H1 (cell line): Measurements from ENCODE around the gene GIMD1. TPM values are rescaled to one million over a fixed set of nuclear protein-coding genes. Genes with fewer than 3 reads are reported as not detected.

ENCODE experiments used
- CTCF ChIA-PET: fragments of 300-600 bp; sonication (Branson Sonifier 250); formaldehyde crosslinking; loops from one replicate; lab custom pipeline; 2021; ENCODE audit not compliant: partially characterized antibody; lab: Charles Lee
- POLR2A ChIA-PET: fragments of 300-600 bp; sonication (Branson Sonifier 250); formaldehyde crosslinking; loops from one replicate; lab custom pipeline; 2021; ENCODE audit warnings: inconsistent platforms; ENCODE audit not compliant: partially characterized antibody; lab: Charles Lee
- DNase-seq, 2 experiments: peaks; one replicate each; pipeline versions ENCODE4 v3.0.0 to v3.0.0-alpha.2; 2010 to 2022; ENCODE audit warnings: low spot score in 2 of 2, low read depth in 1 of 2, mixed read lengths in 1 of 2
- FAIRE-seq: peaks from 2 replicates; lab custom pipeline; 2011; peaks lifted over from hg19 to GRCh38; lab: Jason Lieb, UNC
- H2AFZ ChIP-seq: 2 replicates; pipeline ENCODE4 v1.8.1; 2012; ENCODE audit warnings: low read length, inconsistent platforms
- H2AK5ac ChIP-seq: 2 replicates; pipeline ENCODE4 v1.6.1; 2013; ENCODE audit warnings: low read depth, low read length
- H2BK120ac ChIP-seq: replicated peaks from 2 replicates; pipeline ENCODE3; 2013; ENCODE audit warnings: low read depth, low read length, inconsistent platforms
- H2BK12ac ChIP-seq: 2 replicates; pipeline ENCODE4 v1.6.1; 2013; ENCODE audit warnings: low read depth, low read length
- H2BK15ac ChIP-seq: 2 replicates; pipeline ENCODE4 v1.6.1; 2013; ENCODE audit warnings: low read length
- H2BK20ac ChIP-seq: 2 replicates; pipeline ENCODE4 v1.6.1; 2013; ENCODE audit warnings: low read length
- H2BK5ac ChIP-seq: 2 replicates; pipeline ENCODE4 v1.6.1; 2013; ENCODE audit warnings: low read depth, low read length
- H3K14ac ChIP-seq: 2 replicates; pipeline ENCODE4 v1.6.1; 2013; ENCODE audit warnings: inconsistent platforms; ENCODE audit not compliant: insufficient read length
- H3K18ac ChIP-seq: 2 replicates; pipeline ENCODE4 v1.6.1; 2013; ENCODE audit warnings: low read length; ENCODE audit errors: extremely low read depth
- H3K23ac ChIP-seq: 2 replicates; pipeline ENCODE4 v1.6.1; 2013; ENCODE audit warnings: inconsistent platforms; ENCODE audit not compliant: insufficient read length
- H3K23me2 ChIP-seq: 2 replicates; pipeline ENCODE4 v1.6.1; 2013; ENCODE audit warnings: low read depth, low read length
- H3K27ac ChIP-seq: 2 replicates; pipeline ENCODE4 v1.6.1; 2011; ENCODE audit warnings: low read depth, low read length, inconsistent platforms
- H3K27me3 ChIP-seq, 4 experiments: replicated peaks in 1 of 4; 1 replicate in 1 of 4; 2 replicates in 3 of 4; pipeline versions ENCODE4 v1.6.1 to v1.8.1; 2011 to 2013; ENCODE audit warnings: low read length in 3 of 4, mild to moderate bottlenecking in 3 of 4, inconsistent platforms in 2 of 4, mixed read lengths in 2 of 4, moderate library complexity in 1 of 4; ENCODE audit not compliant: control insufficient read depth in 3 of 4, insufficient read depth in 3 of 4; ENCODE audit errors: extremely low read depth in 1 of 4
- H3K36me3 ChIP-seq, 4 experiments: 2 replicates each; pipeline versions ENCODE4 v1.6.1 to v1.8.1; 2011 to 2013; ENCODE audit warnings: mild to moderate bottlenecking in 4 of 4, low read length in 3 of 4, moderate library complexity in 2 of 4, control low read depth in 1 of 4, inconsistent platforms in 1 of 4; ENCODE audit not compliant: insufficient read depth in 4 of 4, control insufficient read depth in 2 of 4
- H3K4ac ChIP-seq: replicated peaks from 2 replicates; pipeline ENCODE3; 2013; ENCODE audit warnings: low read length, low read depth, mixed read lengths, inconsistent platforms; ENCODE audit not compliant: insufficient read length
- H3K4me1 ChIP-seq, 4 experiments: replicated peaks in 1 of 4; 1 replicate in 1 of 4; 2 replicates in 3 of 4; pipeline versions ENCODE4 v1.6.1 to v1.8.1; 2011 to 2013; ENCODE audit warnings: low read length in 3 of 4, inconsistent platforms in 2 of 4, mixed read lengths in 1 of 4; ENCODE audit not compliant: insufficient read depth in 4 of 4, control insufficient read depth in 3 of 4
- H3K4me2 ChIP-seq, 2 experiments: 2 replicates each; pipeline versions ENCODE4 v1.6.1 to v1.8.1; 2011 to 2013; ENCODE audit warnings: low read depth in 2 of 2, low read length in 2 of 2, control low read depth in 1 of 2, inconsistent platforms in 1 of 2, mild to moderate bottlenecking in 1 of 2; ENCODE audit not compliant: insufficient read depth in 1 of 2
- H3K4me3 ChIP-seq, 4 experiments: fragments of 200-600, 300-600 bp in 1 of 4; sonication (generic), shearing (Covaris generic), sonication (Bioruptor Twin) in 1 of 4; 2 replicates each; pipeline versions ENCODE4 v1.5.1 to v1.8.1; 2011 to 2016; ENCODE audit warnings: low read length in 4 of 4, low read depth in 3 of 4, control low read depth in 2 of 4, inconsistent platforms in 2 of 4, mild to moderate bottlenecking in 2 of 4, mixed read lengths in 1 of 4, moderate library complexity in 1 of 4; ENCODE audit not compliant: insufficient read depth in 2 of 4; ENCODE audit errors: extremely low read depth in 1 of 4
- H3K56ac ChIP-seq: replicated peaks from 2 replicates; pipeline ENCODE3; 2013; ENCODE audit warnings: low read depth, mild to moderate bottlenecking, mixed read lengths, low read length, inconsistent platforms; ENCODE audit not compliant: insufficient read length
- H3K79me1 ChIP-seq: 2 replicates; pipeline ENCODE4 v1.6.1; 2013; ENCODE audit warnings: low read depth, low read length, control low read depth
- H3K79me2 ChIP-seq, 2 experiments: 2 replicates each; pipeline versions ENCODE4 v1.6.1 to v1.8.1; 2012 to 2013; ENCODE audit warnings: low read length in 2 of 2, mild to moderate bottlenecking in 2 of 2, inconsistent platforms in 1 of 2; ENCODE audit not compliant: insufficient read depth in 2 of 2, control insufficient read depth in 1 of 2
- H3K9ac ChIP-seq, 4 experiments: replicated peaks in 1 of 4; 1 replicate in 1 of 4; 2 replicates in 3 of 4; pipeline versions ENCODE4 v1.6.1 to v1.8.1; 2011 to 2013; ENCODE audit warnings: low read depth in 3 of 4, low read length in 3 of 4, control low read depth in 2 of 4, mild to moderate bottlenecking in 2 of 4, moderate library complexity in 2 of 4, inconsistent platforms in 1 of 4; ENCODE audit errors: extremely low read depth in 1 of 4
- H3K9me3 ChIP-seq, 2 experiments: 2 replicates each; pipeline versions ENCODE4 v1.6.1 to v1.8.1; 2012 to 2013; ENCODE audit warnings: mild to moderate bottlenecking in 2 of 2, moderate library complexity in 2 of 2, control low read depth in 1 of 2, inconsistent platforms in 1 of 2, low read depth in 1 of 2, low read length in 1 of 2, mixed read lengths in 1 of 2; ENCODE audit not compliant: insufficient read depth in 2 of 2
- H4K20me1 ChIP-seq, 2 experiments: replicated peaks in 1 of 2; 2 replicates each; pipeline versions ENCODE3 to v1.8.1; 2011 to 2013; ENCODE audit warnings: inconsistent platforms in 2 of 2, low read length in 2 of 2, mild to moderate bottlenecking in 1 of 2; ENCODE audit not compliant: insufficient read depth in 2 of 2, control insufficient read depth in 1 of 2
- H4K5ac ChIP-seq: 2 replicates; pipeline ENCODE4 v1.6.1; 2013; ENCODE audit warnings: low read length, low read depth, mixed read lengths, inconsistent platforms; ENCODE audit not compliant: insufficient read length
- H4K8ac ChIP-seq: 2 replicates; pipeline ENCODE4 v1.8.0; 2013; ENCODE audit warnings: mild to moderate bottlenecking, moderate library complexity, low read length, inconsistent platforms; ENCODE audit not compliant: insufficient read depth; ENCODE audit errors: extremely low read depth
- H4K91ac ChIP-seq: replicated peaks from 2 replicates; pipeline ENCODE3; 2013; ENCODE audit warnings: low read length, mixed read lengths, inconsistent platforms; ENCODE audit not compliant: insufficient read length
- CEBPB ChIP-seq: IDR thresholded peaks from 2 replicates; pipeline ENCODE4 v1.6.1; 2012; ENCODE audit warnings: low read depth, low read length
- CTBP2 ChIP-seq: IDR thresholded peaks from 2 replicates; pipeline ENCODE4 v1.7.0; 2011; ENCODE audit warnings: borderline replicate concordance, mild to moderate bottlenecking, moderate library complexity, mixed read lengths, low read length; ENCODE audit not compliant: insufficient read depth, insufficient read length
- TEAD4 ChIP-seq: IDR thresholded peaks from 2 replicates; pipeline ENCODE4 v1.6.1; 2012; ENCODE audit warnings: low read depth, low read length, inconsistent platforms, mixed read lengths
- YY1 ChIP-seq: IDR thresholded peaks from 2 replicates; pipeline ENCODE4 v1.6.1; 2011; ENCODE audit warnings: low read depth, mild to moderate bottlenecking, low read length
- WGBS, 2 experiments: shearing (Covaris generic) in 1 of 2; methylation state at CpG; one replicate each; pipeline versions ENCODE4 v1.1.6 to v1.1.7; 2013 to 2015; ENCODE audit warnings: low lambda C conversion rate in 2 of 2, mixed read lengths in 2 of 2, inconsistent platforms in 1 of 2, low coverage in 1 of 2, missing lambda C conversion rate in 1 of 2; ENCODE audit not compliant: insufficient replicate concordance in 2 of 2, insufficient coverage in 1 of 2, insufficient read length in 1 of 2; ENCODE audit errors: extremely low coverage in 1 of 2, missing lambda C conversion rate in 1 of 2; 5-methylcytosine and 5-hydroxymethylcytosine counted together
- polyA plus RNA-seq, 7 experiments: library from polyadenylated mRNA; depleted of rRNA in 3 of 7; stranded (reverse) in 5 of 7; unstranded in 2 of 7; fragments of >200 nt in 5 of 7; fragments of 200-250 nt in 2 of 7; gene quantifications; 1 replicate in 5 of 7; 2 replicates in 1 of 7; 4 replicates in 1 of 7; pipeline versions ENCODE4 v1.2.1 to v1.2.3, GENCODE V29; 2011 to 2013; ENCODE audit warnings: missing spikeins in 2 of 7, mixed read lengths in 2 of 7
- total RNA-seq: library from RNA; stranded (reverse); fragmentation: NEBNext Ultra II Directional; extraction: Animal tissue kit (Norgen Biotek cat#: 25700); gene quantifications from 2 replicates; pipeline ENCODE4 v1.2.1, GENCODE V29; 2021
- TF ChIP-seq, protein P1 (sequence below): IDR thresholded peaks from 2 replicates; pipeline ENCODE4 v1.6.1; 2012; ENCODE audit warnings: inconsistent platforms

The GIMD1 gene
- total and polyA plus RNA-seq, 2 of the 8 experiments (the other 6 are each of a cell fraction or from before 2014, with no cell fraction given), result not detected

DNA sequence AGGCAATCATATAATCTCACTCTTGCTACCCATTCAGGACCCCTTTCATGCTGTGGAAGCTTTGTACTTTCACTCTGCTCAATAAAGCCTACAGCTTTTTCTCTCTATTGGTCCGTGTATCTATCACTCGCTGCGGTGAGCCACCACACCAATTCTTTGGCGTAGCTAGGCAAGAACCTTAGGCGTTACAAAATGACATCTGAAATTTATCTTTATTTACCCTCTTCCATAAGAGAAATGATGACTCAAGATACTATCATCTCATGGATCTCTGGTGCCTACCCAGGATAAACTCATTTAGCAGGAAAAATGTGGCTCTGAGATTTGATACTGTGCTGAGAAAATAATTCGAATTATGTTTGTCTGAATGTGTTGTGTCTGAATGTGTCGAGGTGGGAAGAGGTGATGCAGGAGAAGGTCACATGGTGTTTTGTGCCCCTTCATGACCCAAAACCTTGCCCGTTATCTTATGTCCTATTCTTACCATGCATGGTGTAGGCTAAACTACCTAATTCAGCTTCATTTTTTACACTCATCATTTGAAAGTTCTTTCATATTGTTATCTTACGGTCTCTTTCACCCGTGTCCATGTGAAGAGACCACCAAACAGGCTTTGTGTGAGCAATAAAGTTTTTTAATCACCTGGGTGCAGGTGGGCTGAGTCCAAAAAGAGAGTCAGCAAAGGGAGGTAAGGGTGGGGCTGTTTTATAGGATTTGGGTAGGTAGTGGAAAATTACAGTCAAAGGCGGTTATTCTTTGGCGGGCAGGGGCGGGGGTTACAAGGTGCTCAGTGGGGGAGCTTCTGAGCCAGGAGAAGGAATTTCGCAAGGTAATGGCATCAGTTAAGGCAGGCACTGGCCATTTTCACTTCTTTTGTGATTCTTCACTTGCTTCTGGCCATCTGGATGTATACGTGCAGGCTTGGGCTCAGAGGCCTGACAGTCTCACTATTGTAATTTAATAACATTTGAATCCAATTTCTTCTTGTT lies 41.6 kb upstream of the GIMD1 start:
- no peak overlapping the region for H3K14ac ChIP-seq
- H3K9me3 ChIP-seq, result no peaks in the 10 kb centered on the region; a peak in 1 of 4 replicates
- no peak overlapping the region; the same call in 1 of the 2 replicates for H2BK12ac ChIP-seq
- no peaks in the 10 kb centered on the region for H3K79me2 ChIP-seq
- H3K79me1 ChIP-seq, result no peaks in the 10 kb centered on the region
- ChIA-PET CTCF (interaction anchor here (1.0 to 1.1 kb wide), 2 partner anchors 13 to 24 kb away, joined by 3 read pairs; no protein-coding TSS in a partner anchor), POLR2A (interaction anchor here (1.0 kb wide), 1 partner anchor 94 kb away, joined by 4 read pairs; the partner anchor contains the start of genes AIMP1 and TBCK)
- peak overlapping the region; percentile 62; the same call in 1 of the 2 replicates for H2BK5ac ChIP-seq
- no peaks in the 10 kb centered on the region for H3K27me3 ChIP-seq
- H3K56ac ChIP-seq, result no peak overlapping the region
- no peak overlapping the region for H3K4me2 ChIP-seq
- H3K4me1 ChIP-seq, result peaks cover 0 to 5% (median 2%) of the 10 kb centered on the region in 4 experiments; a peak in 4 of 7 replicates
- peak overlapping the region; percentile 37 for H4K91ac ChIP-seq
- no peak overlapping the region for H3K4me3 ChIP-seq
- no peak overlapping the region for H3K4ac ChIP-seq
- peak overlapping the region; percentile 94; the same call in 1 of the 2 replicates for H2BK20ac ChIP-seq
- FAIRE-seq (no peak), DNase-seq (peak in 1 of 2 experiments; percentile 55)
- no peak overlapping the region; the same call in 1 of the 2 replicates for H3K27ac ChIP-seq
- no peak overlapping the region; the same call in 1 of the 2 replicates for H3K18ac ChIP-seq
- H4K5ac ChIP-seq, result no peak overlapping the region
- no peaks in the 10 kb centered on the region for H4K20me1 ChIP-seq
- no peak overlapping the region for H3K9ac ChIP-seq
- H2AK5ac ChIP-seq, result no peak overlapping the region
- H4K8ac ChIP-seq, result no peak overlapping the region
- H3K23me2 ChIP-seq, result no peaks in the 10 kb centered on the region
- H3K36me3 ChIP-seq, result no peaks in the 10 kb centered on the region
- H3K23ac ChIP-seq, result no peak overlapping the region
- 78% methylated on average over 14 of the region's 15 CpGs; no CpG with 5 or more reads in 1 of the 2 experiments for WGBS, 2 experiments
- TF ChIP-seq, protein P1, sequence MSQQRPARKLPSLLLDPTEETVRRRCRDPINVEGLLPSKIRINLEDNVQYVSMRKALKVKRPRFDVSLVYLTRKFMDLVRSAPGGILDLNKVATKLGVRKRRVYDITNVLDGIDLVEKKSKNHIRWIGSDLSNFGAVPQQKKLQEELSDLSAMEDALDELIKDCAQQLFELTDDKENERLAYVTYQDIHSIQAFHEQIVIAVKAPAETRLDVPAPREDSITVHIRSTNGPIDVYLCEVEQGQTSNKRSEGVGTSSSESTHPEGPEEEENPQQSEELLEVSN, result peak; percentile 12; the same call in 1 of the 2 replicates
- TF ChIP-seq YY1, result peak; percentile 37; the same call in 1 of the 2 replicates
- TF ChIP-seq TEAD4, result peak; percentile 21; the same call in 1 of the 2 replicates
- TF ChIP-seq CEBPB, result peak; percentile 80
- TF ChIP-seq CTBP2, result no peak
- peak overlapping the region; percentile 59; the same call in 1 of the 2 replicates for H2AFZ ChIP-seq
- no peak overlapping the region for H2BK15ac ChIP-seq
- H2BK120ac ChIP-seq, result peak overlapping the region; percentile 52
